SK-N-MC (cell line): ENCODE data around the gene AP5B1.

ENCODE experiments used
- EZH2 ChIP-seq: fragments of 200-600 bp; sonication (generic); IDR thresholded peaks from one replicate; pipeline ENCODE4 v1.6.1; 2017; ENCODE audit warnings: antibody characterized with exemption
- FOXP2 ChIP-seq: optimal IDR thresholded peaks from 2 replicates; pipeline ENCODE3; 2011; ENCODE audit warnings: mild to moderate bottlenecking, moderate library complexity; ENCODE audit not compliant: insufficient read depth; ENCODE audit errors: extremely low read length, control extremely low read depth
- POLR2AphosphoS5 ChIP-seq: IDR thresholded peaks from 2 replicates; pipeline ENCODE4 v1.6.1; 2012; ENCODE audit warnings: mild to moderate bottlenecking, low read depth, low read length, borderline replicate concordance

GRCh38 chr11:65802841-65803240 lies 22.1 kb upstream of the AP5B1 start:
- no peak for TF ChIP-seq POLR2AphosphoS5
- TF ChIP-seq EZH2, result no peak
- no peak for TF ChIP-seq FOXP2
